Measurements from ENCODE around the gene USP17L15. TPM values are rescaled to one million over a fixed set of nuclear protein-coding genes. Genes with fewer than 3 reads are reported as not detected.
"Not testable (repeated sequence)": the region's sequence is repeated elsewhere in the genome, so short reads cannot be mapped to it uniquely, and the experiment has no call there.

The USP17L15 gene, protein sequence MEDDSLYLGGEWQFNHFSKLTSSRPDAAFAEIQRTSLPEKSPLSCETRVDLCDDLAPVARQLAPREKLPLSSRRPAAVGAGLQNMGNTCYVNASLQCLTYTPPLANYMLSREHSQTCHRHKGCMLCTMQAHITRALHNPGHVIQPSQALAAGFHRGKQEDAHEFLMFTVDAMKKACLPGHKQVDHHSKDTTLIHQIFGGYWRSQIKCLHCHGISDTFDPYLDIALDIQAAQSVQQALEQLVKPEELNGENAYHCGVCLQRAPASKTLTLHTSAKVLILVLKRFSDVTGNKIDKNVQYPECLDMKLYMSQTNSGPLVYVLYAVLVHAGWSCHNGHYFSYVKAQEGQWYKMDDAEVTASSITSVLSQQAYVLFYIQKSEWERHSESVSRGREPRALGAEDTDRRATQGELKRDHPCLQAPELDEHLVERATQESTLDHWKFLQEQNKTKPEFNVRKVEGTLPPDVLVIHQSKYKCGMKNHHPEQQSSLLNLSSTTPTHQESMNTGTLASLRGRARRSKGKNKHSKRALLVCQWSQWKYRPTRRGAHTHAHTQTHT
- total RNA-seq (not detected), polyA plus RNA-seq (not detected)
- long read RNA-seq, donor 1 = 0 reads
- long read RNA-seq, donor 2 = 0 reads
- long read RNA-seq, donor 3 = 0 reads
- long read RNA-seq, donor 4 = 0 reads

DNA sequence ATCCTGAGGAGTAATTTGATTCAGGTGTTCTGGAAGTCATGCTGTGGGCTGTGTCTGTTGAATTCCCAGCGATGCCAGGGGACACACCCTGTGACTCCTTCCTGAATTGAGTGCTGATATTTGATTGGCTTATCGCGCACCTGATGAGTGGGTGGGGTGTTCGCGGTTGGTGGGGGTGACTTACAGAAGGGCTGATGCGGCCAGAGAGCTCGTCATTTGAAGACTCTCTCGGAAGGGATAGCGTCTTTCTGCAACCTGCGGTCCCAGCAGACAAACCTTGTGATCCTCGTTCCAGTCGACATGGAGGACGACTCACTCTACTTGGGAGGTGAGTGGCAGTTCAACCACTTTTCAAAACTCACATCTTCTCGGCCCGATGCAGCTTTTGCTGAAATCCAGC lies at the start of gene USP17L15:
Gene USP17L15 (plus strand): TSS at position 301 of the 400 bp plus-strand sequence. CDS start 0 bp downstream, at position 301.
- H3K27ac ChIP-seq (ENCODE audit: low read length); H3K4me1 ChIP-seq (ENCODE audit: control insufficient read depth, insufficient read depth, low read length); intact Hi-C loops (cut with DNase I); H3K4me3 ChIP-seq (ENCODE audit: low read length); ATAC-seq; H3K27me3 ChIP-seq (ENCODE audit: control insufficient read depth, insufficient read depth); H3K9me3 ChIP-seq (ENCODE audit: control insufficient read depth, low read length); DNase-seq: not testable (repeated sequence)
- no CpG with 5 or more reads among the region's 15 CpGs for WGBS

DNA sequence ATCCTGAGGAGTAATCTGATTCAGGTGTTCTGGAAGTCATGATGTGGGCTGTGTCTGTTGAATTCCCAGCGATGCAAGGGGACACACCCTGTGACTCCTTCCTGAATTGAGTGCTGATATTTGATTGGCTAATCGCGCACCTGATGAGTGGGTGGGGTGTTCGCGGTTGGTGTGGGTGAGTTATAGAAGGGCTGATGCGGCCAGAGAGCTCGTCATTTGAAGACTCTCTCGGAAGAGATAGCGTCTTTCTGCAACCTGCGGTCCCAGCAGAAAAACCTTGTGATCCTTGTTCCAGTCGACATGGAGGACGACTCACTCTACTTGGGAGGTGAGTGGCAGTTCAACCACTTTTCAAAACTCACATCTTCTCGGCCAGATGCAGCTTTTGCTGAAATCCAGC lies 23.8 kb upstream of the USP17L15 start, which contains the start of gene USP17L10:
Gene USP17L10 (plus strand): TSS at position 301 of the 400 bp plus-strand sequence. CDS start 0 bp downstream, at position 301.
- H3K4me3 ChIP-seq (ENCODE audit: low read length); H3K27me3 ChIP-seq (ENCODE audit: control insufficient read depth, insufficient read depth); H3K9me3 ChIP-seq (ENCODE audit: control insufficient read depth, low read length); DNase-seq; ATAC-seq; H3K4me1 ChIP-seq (ENCODE audit: control insufficient read depth, insufficient read depth, low read length); H3K27ac ChIP-seq (ENCODE audit: low read length); intact Hi-C loops (cut with DNase I): not testable (repeated sequence)
- 86% methylated on average over 11 of the region's 13 CpGs for WGBS

DNA sequence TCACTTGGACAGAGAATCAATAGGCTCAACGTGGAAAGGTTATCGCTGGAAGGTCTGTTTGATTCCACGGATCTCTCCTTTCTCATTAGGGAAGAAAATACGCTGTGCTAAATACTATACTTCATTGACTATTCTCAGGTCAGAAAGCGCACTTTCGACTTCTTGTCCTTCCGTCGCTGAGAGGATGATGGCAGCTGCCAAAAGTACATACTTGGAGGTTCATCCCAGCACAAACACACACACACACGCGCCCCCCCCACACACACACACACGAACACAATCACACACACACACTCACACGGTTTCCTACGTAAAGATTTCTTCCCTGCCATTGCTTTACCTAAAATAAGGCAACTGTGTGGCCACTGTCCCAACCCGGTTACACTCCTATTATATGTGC lies 19.5 kb upstream of the USP17L15 start:
- H3K4me3 ChIP-seq (ENCODE audit: low read length); H3K9me3 ChIP-seq (ENCODE audit: control insufficient read depth, low read length); intact Hi-C loops (cut with DNase I); H3K4me1 ChIP-seq (ENCODE audit: control insufficient read depth, insufficient read depth, low read length); H3K27ac ChIP-seq (ENCODE audit: low read length); ATAC-seq; H3K27me3 ChIP-seq (ENCODE audit: control insufficient read depth, insufficient read depth): not testable (repeated sequence)
- DNase-seq = peak; percentile 0 to 25 (median 18)
- WGBS = 83% methylated on average over 11 of the region's 14 CpGs

DNA sequence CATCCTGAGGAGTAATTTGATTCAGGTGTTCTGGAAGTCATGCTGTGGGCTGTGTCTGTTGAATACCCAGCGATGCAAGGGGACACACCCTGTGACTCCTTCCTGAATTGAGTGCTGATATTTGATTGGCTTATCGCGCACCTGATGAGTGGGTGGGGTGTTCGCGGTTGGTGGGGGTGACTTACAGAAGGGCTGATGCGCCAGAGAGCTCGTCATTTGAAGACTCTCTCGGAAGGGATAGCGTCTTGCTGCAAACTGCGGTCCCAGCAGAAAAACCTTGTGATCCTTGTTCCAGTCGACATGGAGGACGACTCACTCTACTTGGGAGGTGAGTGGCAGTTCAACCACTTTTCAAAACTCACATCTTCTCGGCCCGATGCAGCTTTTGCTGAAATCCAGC lies 19.1 kb upstream of the USP17L15 start, which contains the start of gene USP17L11:
Gene USP17L11 (plus strand): TSS at position 301 of the 400 bp plus-strand sequence. CDS start 0 bp downstream, at position 301.
- H3K4me1 ChIP-seq (ENCODE audit: control insufficient read depth, insufficient read depth, low read length); intact Hi-C loops (cut with DNase I); ATAC-seq; H3K4me3 ChIP-seq (ENCODE audit: low read length); H3K9me3 ChIP-seq (ENCODE audit: control insufficient read depth, low read length); H3K27me3 ChIP-seq (ENCODE audit: control insufficient read depth, insufficient read depth); DNase-seq; H3K27ac ChIP-seq (ENCODE audit: low read length): not testable (repeated sequence)
- WGBS = 89% methylated on average over 8 of the region's 14 CpGs

DNA sequence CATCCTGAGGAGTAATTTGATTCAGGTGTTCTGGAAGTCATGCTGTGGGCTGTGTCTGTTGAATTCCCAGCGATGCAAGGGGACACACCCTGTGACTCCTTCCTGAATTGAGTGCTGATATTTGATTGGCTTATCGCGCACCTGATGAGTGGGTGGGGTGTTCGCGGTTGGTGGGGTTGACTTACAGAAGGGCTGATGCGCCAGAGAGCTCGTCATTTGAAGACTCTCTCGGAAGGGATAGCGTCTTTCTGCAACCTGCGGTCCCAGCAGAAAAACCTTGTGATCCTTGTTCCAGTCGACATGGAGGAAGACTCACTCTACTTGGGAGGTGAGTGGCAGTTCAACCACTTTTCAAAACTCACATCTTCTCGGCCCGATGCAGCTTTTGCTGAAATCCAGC lies 14.3 kb upstream of the USP17L15 start, which contains the start of gene USP17L12:
Gene USP17L12 (plus strand): TSS at position 301 of the 400 bp plus-strand sequence. CDS start 0 bp downstream, at position 301.
- H3K27ac ChIP-seq (ENCODE audit: low read length); ATAC-seq; intact Hi-C loops (cut with DNase I); H3K9me3 ChIP-seq (ENCODE audit: control insufficient read depth, low read length); H3K4me1 ChIP-seq (ENCODE audit: control insufficient read depth, insufficient read depth, low read length); H3K27me3 ChIP-seq (ENCODE audit: control insufficient read depth, insufficient read depth); DNase-seq; H3K4me3 ChIP-seq (ENCODE audit: low read length): not testable (repeated sequence)
- WGBS = no CpG with 5 or more reads among the region's 13 CpGs

DNA sequence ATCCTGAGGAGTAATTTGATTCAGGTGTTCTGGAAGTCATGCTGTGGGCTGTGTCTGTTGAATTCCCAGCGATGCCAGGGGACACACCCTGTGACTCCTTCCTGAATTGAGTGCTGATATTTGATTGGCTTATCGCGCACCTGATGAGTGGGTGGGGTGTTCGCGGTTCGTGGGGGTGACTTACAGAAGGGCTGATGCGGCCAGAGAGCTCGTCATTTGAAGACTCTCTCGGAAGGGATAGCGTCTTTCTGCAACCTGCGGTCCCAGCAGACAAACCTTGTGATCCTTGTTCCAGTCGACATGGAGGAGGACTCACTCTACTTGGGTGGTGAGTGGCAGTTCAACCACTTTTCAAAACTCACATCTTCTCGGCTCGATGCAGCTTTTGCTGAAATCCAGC lies 9.6 kb upstream of the USP17L15 start, which contains the start of gene USP17L13:
Gene USP17L13 (plus strand): TSS at position 301 of the 400 bp plus-strand sequence. CDS start 0 bp downstream, at position 301.
- H3K27me3 ChIP-seq (ENCODE audit: control insufficient read depth, insufficient read depth); H3K9me3 ChIP-seq (ENCODE audit: control insufficient read depth, low read length); ATAC-seq; H3K4me1 ChIP-seq (ENCODE audit: control insufficient read depth, insufficient read depth, low read length); H3K27ac ChIP-seq (ENCODE audit: low read length); DNase-seq; intact Hi-C loops (cut with DNase I); H3K4me3 ChIP-seq (ENCODE audit: low read length): not testable (repeated sequence)
- WGBS = no CpG with 5 or more reads among the region's 14 CpGs

DNA sequence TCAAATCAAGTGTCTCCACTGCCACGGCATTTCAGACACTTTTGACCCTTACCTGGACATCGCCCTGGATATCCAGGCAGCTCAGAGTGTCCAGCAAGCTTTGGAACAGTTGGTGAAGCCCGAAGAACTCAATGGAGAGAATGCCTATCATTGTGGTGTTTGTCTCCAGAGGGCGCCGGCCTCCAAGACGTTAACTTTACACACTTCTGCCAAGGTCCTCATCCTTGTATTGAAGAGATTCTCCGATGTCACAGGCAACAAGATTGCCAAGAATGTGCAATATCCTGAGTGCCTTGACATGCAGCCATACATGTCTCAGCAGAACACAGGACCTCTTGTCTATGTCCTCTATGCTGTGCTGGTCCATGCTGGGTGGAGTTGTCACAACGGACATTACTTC lies 3.9 kb upstream of the USP17L15 start:
- H3K4me1 ChIP-seq (ENCODE audit: control insufficient read depth, insufficient read depth, low read length); H3K9me3 ChIP-seq (ENCODE audit: control insufficient read depth, low read length); H3K4me3 ChIP-seq (ENCODE audit: low read length); H3K27ac ChIP-seq (ENCODE audit: low read length); ATAC-seq; intact Hi-C loops (cut with DNase I); H3K27me3 ChIP-seq (ENCODE audit: control insufficient read depth, insufficient read depth): not testable (repeated sequence)
- WGBS = 84% methylated on average over 5 of the region's 8 CpGs
- peak in 1 of 3 donors; percentile 10 for DNase-seq

DNA sequence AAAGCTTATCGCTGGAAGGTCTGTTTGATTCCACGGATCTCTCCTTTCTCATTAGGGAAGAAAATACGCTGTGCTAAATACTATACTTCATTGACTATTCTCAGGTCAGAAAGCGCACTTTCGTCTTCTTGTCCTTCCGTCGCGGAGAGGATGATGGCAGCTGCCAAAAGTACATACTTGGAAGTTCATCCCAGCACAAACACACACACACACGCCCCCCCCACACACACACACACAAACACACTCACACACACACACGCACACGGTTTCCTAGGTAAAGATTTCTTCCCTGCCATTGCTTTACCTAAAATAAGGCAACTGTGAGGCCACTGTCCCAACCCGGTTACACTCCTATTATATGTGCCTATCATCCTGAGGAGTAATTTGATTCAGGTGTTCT lies 4.3 kb downstream of the USP17L15 start:
- not testable (repeated sequence) for H3K4me3 ChIP-seq (ENCODE audit: low read length)
- peak; percentile 2 to 10 (median 9) for DNase-seq

DNA sequence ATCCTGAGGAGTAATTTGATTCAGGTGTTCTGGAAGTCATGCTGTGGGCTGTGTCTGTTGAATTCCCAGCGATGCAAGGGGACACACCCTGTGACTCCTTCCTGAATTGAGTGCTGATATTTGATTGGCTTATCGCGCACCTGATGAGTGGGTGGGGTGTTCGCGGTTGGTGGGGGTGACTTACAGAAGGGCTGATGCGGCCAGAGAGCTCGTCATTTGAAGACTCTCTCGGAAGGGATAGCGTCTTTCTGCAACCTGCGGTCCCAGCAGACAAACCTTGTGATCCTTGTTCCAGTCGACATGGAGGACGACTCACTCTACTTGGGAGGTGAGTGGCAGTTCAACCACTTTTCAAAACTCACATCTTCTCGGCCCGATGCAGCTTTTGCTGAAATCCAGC lies 9.4 kb downstream of the USP17L15 start, which contains the start of gene USP17L17:
Gene USP17L17 (plus strand): TSS at position 301 of the 400 bp plus-strand sequence. CDS start 0 bp downstream, at position 301.
- H3K27ac ChIP-seq (ENCODE audit: low read length); H3K4me3 ChIP-seq (ENCODE audit: low read length); DNase-seq; H3K4me1 ChIP-seq (ENCODE audit: control insufficient read depth, insufficient read depth, low read length); H3K27me3 ChIP-seq (ENCODE audit: control insufficient read depth, insufficient read depth); ATAC-seq; H3K9me3 ChIP-seq (ENCODE audit: control insufficient read depth, low read length); intact Hi-C loops (cut with DNase I): not testable (repeated sequence)
- WGBS = 85% methylated on average over 5 of the region's 14 CpGs

More for the DNA sequence above, 4.3 kb downstream of the USP17L15 start:
- H3K27me3 ChIP-seq (ENCODE audit: control insufficient read depth, insufficient read depth); ATAC-seq; H3K9me3 ChIP-seq (ENCODE audit: control insufficient read depth, low read length); intact Hi-C loops (cut with DNase I); H3K27ac ChIP-seq (ENCODE audit: low read length); H3K4me1 ChIP-seq (ENCODE audit: control insufficient read depth, insufficient read depth, low read length): not testable (repeated sequence)
- WGBS = 85% methylated on average over 11 of the region's 12 CpGs

DNA sequence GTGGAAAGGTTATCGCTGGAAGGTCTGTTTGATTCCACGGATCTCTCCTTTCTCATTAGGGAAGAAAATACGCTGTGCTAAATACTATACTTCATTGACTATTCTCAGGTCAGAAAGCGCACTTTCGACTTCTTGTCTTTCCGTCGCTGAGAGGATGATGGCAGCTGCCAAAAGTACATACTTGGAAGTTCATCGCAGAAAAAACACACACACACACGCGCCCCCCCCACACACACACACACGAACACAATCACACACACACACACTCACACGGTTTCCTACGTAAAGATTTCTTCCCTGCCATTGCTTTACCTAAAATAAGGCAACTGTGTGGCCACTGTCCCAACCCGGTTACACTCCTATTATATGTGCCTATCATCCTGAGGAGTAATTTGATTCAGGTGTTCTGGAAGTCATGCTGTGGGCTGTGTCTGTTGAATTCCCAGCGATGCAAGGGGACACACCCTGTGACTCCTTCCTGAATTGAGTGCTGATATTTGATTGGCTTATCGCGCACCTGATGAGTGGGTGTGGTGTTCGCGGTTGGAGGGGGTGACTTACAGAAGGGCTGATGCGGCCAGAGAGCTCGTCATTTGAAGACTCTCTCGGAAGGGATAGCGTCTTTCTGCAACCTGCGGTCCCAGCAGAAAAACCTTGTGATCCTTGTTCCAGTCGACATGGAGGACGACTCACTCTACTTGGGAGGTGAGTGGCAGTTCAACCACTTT lies 13.9 kb downstream of the USP17L15 start, which contains the start of gene USP17L18:
Gene USP17L18 (plus strand): TSS at position 678 of the 728 bp plus-strand sequence. CDS start 0 bp downstream, at position 678.
- intact Hi-C loops (cut with DNase I); H3K9me3 ChIP-seq (ENCODE audit: control insufficient read depth, low read length); H3K27ac ChIP-seq (ENCODE audit: low read length); H3K4me3 ChIP-seq (ENCODE audit: low read length); H3K27me3 ChIP-seq (ENCODE audit: control insufficient read depth, insufficient read depth); ATAC-seq; H3K4me1 ChIP-seq (ENCODE audit: control insufficient read depth, insufficient read depth, low read length): not testable (repeated sequence)
- WGBS = 89% methylated on average over 20 of the region's 26 CpGs
- peak in 2 of 3 donors; percentile 1 to 4 for DNase-seq
